HUES48 (cell line): ENCODE results near the gene RRP15.

ENCODE experiments used
- H3K27ac ChIP-seq: one replicate; pipeline ENCODE4 v1.7.0; 2013; ENCODE audit warnings: low read depth, low read length, inconsistent platforms
- H3K27me3 ChIP-seq: 2 replicates; pipeline ENCODE4 v1.6.1; 2013; ENCODE audit warnings: mild to moderate bottlenecking, low read length; ENCODE audit not compliant: control insufficient read depth, insufficient read depth
- H3K36me3 ChIP-seq: 2 replicates; pipeline ENCODE4 v1.6.1; 2013; ENCODE audit warnings: low read length; ENCODE audit not compliant: control insufficient read depth, insufficient read depth
- H3K4me1 ChIP-seq: 2 replicates; pipeline ENCODE4 v1.6.1; 2013; ENCODE audit warnings: mild to moderate bottlenecking, low read length; ENCODE audit not compliant: control insufficient read depth, insufficient read depth
- H3K4me3 ChIP-seq: 2 replicates; pipeline ENCODE4 v1.5.1; 2013; ENCODE audit warnings: mild to moderate bottlenecking, low read depth, low read length
- H3K9ac ChIP-seq: 2 replicates; pipeline ENCODE4 v1.6.1; 2013; ENCODE audit warnings: mild to moderate bottlenecking, low read depth, low read length, moderate library complexity
- H3K9me3 ChIP-seq: 2 replicates; pipeline ENCODE4 v1.6.1; 2013; ENCODE audit warnings: low read length; ENCODE audit not compliant: control insufficient read depth, insufficient read depth

Gene RRP15

DNA sequence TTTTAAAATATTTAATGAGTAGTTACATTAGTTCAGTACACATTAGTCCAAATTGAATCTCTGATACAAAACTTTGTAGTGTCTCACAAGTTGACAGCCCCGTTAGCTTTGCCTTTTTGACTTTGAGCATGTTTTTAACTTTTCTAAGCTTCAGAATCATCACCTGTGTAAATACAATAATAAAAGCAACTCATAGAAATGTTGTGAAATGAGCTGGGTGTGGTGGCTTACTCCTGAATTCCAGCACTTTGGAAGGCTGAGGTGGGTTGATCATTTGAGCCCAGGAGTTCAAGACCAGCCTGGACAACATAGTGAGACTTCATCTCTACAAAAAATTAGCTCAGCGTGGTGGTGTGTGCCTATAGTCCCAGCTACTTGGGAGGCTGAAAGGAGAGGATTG lies 11.1 kb downstream of the RRP15 start:
- no peak overlapping the region for H3K9ac ChIP-seq
- H3K27me3 ChIP-seq: no peaks in the 10 kb centered on the region
- no peak overlapping the region for H3K4me3 ChIP-seq
- H3K36me3 ChIP-seq: peaks cover 16% of the 10 kb centered on the region
- no peak overlapping the region for H3K27ac ChIP-seq
- peaks cover 68% of the 10 kb centered on the region for H3K4me1 ChIP-seq
- no peaks in the 10 kb centered on the region for H3K9me3 ChIP-seq

DNA sequence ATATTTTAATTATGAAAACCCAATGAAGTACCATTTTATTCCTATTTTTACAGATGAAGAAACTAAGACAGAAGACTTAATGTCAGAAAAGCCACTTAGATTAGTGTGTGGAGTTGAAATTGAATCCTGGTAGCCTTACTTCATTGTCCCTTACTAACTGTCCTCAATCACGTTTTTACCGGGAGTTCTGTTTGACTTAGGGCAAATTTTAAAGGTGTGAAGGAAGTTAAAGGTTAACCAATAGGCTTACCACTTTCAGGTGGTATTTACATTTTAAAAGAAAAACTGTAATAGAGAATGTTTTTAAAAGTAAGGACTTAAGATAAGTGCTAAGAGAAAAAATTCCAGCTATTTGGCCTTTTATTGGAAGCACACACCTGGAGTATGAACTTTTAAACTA lies 12.4 kb downstream of the RRP15 start:
- no peak overlapping the region for H3K4me3 ChIP-seq
- peaks cover 20% of the 10 kb centered on the region for H3K36me3 ChIP-seq
- H3K4me1 ChIP-seq: peaks cover 81% of the 10 kb centered on the region
- no peak overlapping the region for H3K9ac ChIP-seq
- no peaks in the 10 kb centered on the region for H3K27me3 ChIP-seq
- no peaks in the 10 kb centered on the region for H3K9me3 ChIP-seq
- H3K27ac ChIP-seq: no peak overlapping the region

DNA sequence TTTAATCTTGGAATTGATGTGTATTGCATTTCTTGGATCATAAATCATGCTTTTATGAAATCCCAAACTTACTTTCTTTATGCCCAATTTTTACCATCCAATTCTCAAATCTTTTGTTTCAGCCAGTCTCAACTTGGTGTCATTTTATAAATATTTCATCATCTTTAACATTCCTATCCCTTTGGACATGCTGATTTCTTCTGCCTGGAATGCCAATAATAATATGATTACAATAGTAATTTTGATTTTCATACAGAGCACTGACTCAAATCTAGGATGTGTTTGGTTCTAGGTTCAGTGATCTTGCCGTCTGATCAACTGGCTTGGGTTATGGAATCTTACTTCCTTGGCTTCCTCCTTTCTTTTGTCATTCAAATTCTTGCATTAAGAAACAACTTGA lies 12.8 kb downstream of the RRP15 start:
- peak overlapping the region; percentile 56 for H3K27ac ChIP-seq
- H3K9me3 ChIP-seq: no peaks in the 10 kb centered on the region
- H3K4me1 ChIP-seq: peaks cover 85% of the 10 kb centered on the region
- H3K9ac ChIP-seq: no peak overlapping the region; the same call in 1 of the 2 replicates
- H3K4me3 ChIP-seq: no peak overlapping the region
- no peaks in the 10 kb centered on the region for H3K27me3 ChIP-seq
- peaks cover 24% of the 10 kb centered on the region for H3K36me3 ChIP-seq

GRCh38 chr1:218298398-218298797 lies 13.3 kb downstream of the RRP15 start:
- Histone ChIP-seq H3K4me3 (no peak overlapping the region), H3K27me3 (no peaks in the 10 kb centered on the region), H3K27ac (peak overlapping the region; percentile 56), H3K9ac (no peak overlapping the region; the same call in 1 of the 2 replicates), H3K36me3 (peaks cover 29% of the 10 kb centered on the region), H3K9me3 (no peaks in the 10 kb centered on the region), H3K4me1 (peaks cover 90% of the 10 kb centered on the region)

GRCh38 chr1:218299416-218299815 lies 14.3 kb downstream of the RRP15 start:
- H3K9me3 ChIP-seq: no peaks in the 10 kb centered on the region
- peaks cover 25% of the 10 kb centered on the region for H3K36me3 ChIP-seq
- no peak overlapping the region for H3K4me3 ChIP-seq
- no peaks in the 10 kb centered on the region for H3K27me3 ChIP-seq
- peak overlapping the region; percentile 81 for H3K27ac ChIP-seq
- H3K4me1 ChIP-seq: peaks cover 96% of the 10 kb centered on the region
- H3K9ac ChIP-seq: no peak overlapping the region

GRCh38 chr1:218301217-218301616 lies 16.1 kb downstream of the RRP15 start:
- H3K9ac ChIP-seq: no peak overlapping the region
- H3K27ac ChIP-seq: peak overlapping the region; percentile 81
- H3K9me3 ChIP-seq: no peaks in the 10 kb centered on the region
- H3K4me1 ChIP-seq: peaks cover 83% of the 10 kb centered on the region
- H3K36me3 ChIP-seq: peaks cover 32% of the 10 kb centered on the region
- H3K4me3 ChIP-seq: peak overlapping the region; percentile 0; the same call in 1 of the 2 replicates
- H3K27me3 ChIP-seq: no peaks in the 10 kb centered on the region

GRCh38 chr1:218302155-218302554 lies 17.1 kb downstream of the RRP15 start:
- no peaks in the 10 kb centered on the region for H3K27me3 ChIP-seq
- peaks cover 41% of the 10 kb centered on the region for H3K36me3 ChIP-seq
- H3K9me3 ChIP-seq: no peaks in the 10 kb centered on the region
- peaks cover 73% of the 10 kb centered on the region for H3K4me1 ChIP-seq
- no peak overlapping the region for H3K9ac ChIP-seq
- H3K4me3 ChIP-seq: no peak overlapping the region
- H3K27ac ChIP-seq: peak overlapping the region; percentile 81

DNA sequence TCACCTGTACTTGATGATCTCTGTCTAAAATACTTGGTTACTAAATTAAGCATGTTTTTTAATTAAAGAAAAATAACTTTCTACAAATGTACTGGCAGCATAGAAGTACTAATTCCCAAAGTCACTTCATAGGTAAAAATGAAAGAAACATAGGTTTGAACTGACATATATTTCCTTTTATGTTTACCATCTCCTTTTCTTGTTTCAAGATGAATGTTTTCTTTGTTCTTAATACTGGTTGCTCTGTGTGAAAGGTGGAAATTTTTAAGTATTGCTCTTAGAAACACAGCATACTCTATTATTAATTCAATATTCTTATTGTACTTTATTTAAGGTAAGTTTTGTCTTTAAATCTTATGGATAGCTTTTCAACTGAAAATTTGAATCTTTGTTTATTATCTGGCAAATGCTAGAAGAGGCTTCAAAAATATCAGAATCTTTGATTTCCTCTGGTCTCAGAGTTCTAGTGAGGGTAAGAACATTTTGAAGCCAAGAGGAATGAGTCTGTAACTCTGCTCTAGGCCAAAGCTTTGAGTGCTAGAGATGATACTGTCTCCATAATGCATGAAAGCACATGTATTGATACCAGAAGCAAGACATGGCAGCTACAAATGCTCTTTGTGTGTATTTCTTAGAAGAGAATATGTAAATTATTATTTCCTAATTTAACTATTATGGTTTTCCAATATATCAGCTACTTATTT lies 18.2 kb downstream of the RRP15 start:
- Histone ChIP-seq H3K36me3 (peaks cover 49% of the 10 kb centered on the region), H3K27ac (no peak overlapping the region), H3K9me3 (no peaks in the 10 kb centered on the region), H3K4me1 (peaks cover 61% of the 10 kb centered on the region), H3K9ac (no peak overlapping the region), H3K4me3 (no peak overlapping the region), H3K27me3 (no peaks in the 10 kb centered on the region)

GRCh38 chr1:218304281-218305039 lies 19.4 kb downstream of the RRP15 start:
- Histone ChIP-seq H3K9ac (no peak overlapping the region), H3K4me1 (peaks cover 50% of the 10 kb centered on the region), H3K9me3 (no peaks in the 10 kb centered on the region), H3K4me3 (no peak overlapping the region), H3K27ac (no peak overlapping the region), H3K27me3 (no peaks in the 10 kb centered on the region), H3K36me3 (peaks cover 58% of the 10 kb centered on the region)

DNA sequence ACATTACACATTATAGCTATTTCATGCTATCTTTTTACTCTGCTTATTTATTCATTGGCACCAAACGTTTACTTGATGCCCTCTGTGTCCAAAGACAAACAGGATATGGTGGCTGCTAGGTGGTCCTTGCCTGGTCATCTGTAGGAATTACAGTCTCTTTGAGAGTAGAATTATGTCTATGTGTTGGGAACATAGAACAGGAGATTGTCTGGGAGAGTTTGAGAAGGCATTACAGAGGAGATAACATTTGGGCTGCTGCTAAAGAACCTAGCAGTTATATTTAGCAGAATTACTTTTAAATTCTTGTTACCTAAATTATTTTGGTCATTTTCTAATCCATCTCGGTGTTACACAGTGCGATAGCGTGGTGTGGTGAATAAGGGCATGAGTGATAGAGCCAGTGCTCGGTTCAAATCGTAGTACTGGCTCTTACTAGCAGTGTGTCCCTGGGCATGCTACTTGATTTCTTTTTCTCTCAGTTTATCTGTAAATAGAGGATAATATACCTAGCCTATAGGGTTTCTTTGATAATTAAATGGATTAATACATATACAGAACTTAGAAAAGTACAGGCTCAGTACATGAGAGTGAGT lies 20.5 kb downstream of the RRP15 start:
- H3K36me3 ChIP-seq: peaks cover 63% of the 10 kb centered on the region
- H3K27ac ChIP-seq: no peak overlapping the region
- no peaks in the 10 kb centered on the region for H3K9me3 ChIP-seq
- H3K4me3 ChIP-seq: no peak overlapping the region
- H3K4me1 ChIP-seq: peaks cover 39% of the 10 kb centered on the region
- no peaks in the 10 kb centered on the region for H3K27me3 ChIP-seq
- H3K9ac ChIP-seq: no peak overlapping the region

DNA sequence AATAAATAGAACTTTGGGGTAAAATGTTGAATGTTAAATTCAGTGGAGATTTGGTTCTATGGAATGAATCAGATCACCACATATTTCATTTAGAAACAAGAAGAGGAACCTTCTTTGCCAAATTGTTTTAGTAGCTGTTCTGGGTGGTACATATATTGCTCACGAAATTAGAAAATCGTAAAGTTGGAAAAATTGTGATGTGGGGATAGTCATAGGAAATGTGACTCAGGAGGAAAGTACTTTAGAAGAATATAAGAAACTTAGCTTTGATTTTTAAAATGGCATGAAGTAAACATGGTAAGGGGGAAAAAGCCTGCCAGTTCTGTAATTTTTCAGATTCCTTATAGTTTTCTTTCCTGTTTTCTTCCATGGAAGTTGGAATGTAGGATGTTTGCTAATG lies 27.4 kb downstream of the RRP15 start:
- H3K9me3 ChIP-seq: no peaks in the 10 kb centered on the region
- no peak overlapping the region for H3K4me3 ChIP-seq
- peaks cover 29% of the 10 kb centered on the region for H3K36me3 ChIP-seq
- no peaks in the 10 kb centered on the region for H3K27me3 ChIP-seq
- no peak overlapping the region for H3K27ac ChIP-seq
- peaks cover 16% of the 10 kb centered on the region for H3K4me1 ChIP-seq
- H3K9ac ChIP-seq: no peak overlapping the region
